NCI-H1930 (cell line): ENCODE data around the gene FBXO8.

ENCODE experiments used
- DNase-seq, 2 experiments: peaks; one replicate each; lab custom pipeline; 2025; lab: John Stamatoyannopoulos, UW

FBXO8 gene

DNA sequence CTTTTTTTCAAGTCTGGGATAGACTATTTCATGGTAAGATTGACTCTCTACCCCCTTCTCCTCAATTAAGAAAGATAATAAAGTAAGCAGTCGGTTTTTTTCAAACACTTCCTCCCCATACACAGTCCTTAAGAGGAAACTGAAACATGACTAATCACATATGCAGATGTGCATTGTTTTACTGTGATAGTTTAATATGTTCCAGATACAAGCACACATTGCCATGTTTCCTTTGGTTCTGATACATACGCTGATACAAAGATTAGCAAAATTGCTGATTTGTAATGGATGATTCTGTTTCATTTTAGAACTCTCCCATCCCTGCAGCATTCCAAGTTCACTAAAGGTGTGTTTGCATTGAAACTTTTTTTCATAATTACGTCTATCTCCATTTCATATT lies 76.1 kb downstream of the FBXO8 start:
- DNase-seq = no peak

DNA sequence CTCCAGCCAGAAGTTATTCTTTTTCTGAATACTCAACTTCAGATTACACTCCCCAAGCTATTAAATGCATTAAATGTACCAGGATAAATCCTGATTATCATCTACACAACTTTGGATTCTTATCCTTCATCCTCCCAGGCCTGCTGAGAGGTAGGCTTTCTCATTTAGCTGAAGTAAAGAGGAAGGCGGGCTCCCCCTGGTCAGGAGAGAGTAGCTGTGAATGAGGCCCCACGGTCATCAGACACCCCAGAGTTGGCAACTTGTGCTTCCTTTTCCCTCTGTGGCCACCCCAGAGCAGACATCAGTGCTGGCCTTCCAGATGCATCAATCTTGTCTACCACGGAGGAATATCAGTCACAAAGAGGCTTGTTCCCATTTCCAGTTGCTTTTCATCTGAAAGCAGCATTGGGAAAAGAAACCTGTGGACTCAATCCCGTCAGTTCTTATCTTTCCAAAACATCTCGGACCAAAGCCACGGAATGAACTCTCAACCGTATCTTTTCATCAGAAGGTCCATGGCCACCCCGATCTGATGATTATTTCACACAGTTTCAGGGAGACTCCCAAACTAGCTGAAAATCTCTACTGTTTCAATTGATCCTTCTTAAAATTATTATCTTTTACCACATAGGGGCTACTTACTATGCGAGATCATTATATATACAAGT lies 79.2 kb downstream of the FBXO8 start:
- DNase-seq = no peak

DNA sequence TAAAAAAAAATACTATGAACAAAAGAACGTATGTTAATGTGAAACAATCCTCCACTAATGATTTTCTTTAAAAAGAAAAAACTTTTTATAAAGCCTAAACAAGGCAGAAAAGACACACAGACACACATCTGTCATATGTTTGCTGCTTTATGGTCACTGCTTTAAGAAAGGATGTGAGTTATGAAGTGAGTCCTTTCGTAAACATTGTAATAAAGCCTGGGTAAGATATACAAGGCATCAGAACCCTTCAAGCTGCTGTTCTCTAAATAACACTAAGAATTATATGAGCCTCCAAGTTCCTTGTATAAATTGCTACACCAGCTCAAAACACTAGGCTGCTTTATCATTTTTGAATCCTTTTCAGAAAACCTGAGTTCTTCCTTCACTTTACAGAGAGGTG lies 81.6 kb downstream of the FBXO8 start:
- no peak for DNase-seq

DNA sequence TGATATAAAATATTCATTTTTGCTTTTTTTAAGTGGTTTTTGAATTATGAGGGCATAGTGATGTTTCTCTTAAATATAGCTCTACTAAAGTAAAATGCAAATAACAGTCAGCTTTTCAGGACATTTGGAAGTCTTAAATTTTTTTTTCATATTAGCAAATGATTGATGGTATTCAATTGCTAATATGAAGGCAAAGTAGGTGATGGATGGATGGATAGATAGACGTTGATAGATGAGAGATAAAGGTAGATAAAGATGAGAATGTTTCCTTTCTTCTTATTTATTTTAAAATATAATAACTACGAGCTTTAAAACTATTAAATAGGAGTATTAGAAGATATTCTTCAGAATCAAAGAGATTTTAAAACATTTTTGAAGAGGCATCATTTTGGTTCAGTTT lies 83.7 kb downstream of the FBXO8 start:
- DNase-seq = no peak

DNA sequence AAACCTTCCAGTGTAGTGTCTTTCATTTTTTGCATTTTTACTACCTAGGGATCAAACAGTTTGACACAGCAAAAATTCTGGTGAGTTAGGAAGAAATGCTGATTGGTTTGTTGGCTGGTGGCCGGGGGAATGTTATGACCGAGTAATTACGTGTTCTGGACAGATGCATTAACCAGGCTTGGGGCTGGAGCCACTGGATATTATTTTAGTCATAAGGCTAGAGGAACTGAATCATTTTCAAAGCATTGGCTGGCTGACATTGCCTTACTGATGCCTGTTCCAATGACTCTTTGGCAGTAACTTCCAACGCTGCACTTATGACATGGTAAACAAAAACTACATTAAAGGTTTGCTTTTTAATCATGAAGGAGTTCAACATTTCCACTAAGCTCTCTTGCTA lies 84.6 kb downstream of the FBXO8 start:
- no peak for DNase-seq

DNA sequence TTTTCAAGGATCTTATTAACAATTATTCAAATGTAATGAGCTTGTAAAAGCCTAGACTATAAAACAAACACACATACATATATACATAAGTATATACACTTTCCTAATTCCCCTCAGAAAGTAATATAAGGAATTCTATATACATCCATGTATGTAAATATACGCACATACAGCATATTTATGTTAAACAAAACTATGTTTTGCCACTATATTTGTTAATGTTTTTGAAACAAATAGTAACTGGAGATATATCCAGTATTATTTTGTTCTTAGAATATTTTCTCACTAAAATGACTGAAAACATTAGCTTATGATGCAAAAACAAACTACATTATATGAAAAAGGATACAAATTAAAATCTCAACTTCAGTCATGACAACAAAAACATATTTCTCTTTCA lies 85.1 kb downstream of the FBXO8 start:
- DNase-seq = no peak

DNA sequence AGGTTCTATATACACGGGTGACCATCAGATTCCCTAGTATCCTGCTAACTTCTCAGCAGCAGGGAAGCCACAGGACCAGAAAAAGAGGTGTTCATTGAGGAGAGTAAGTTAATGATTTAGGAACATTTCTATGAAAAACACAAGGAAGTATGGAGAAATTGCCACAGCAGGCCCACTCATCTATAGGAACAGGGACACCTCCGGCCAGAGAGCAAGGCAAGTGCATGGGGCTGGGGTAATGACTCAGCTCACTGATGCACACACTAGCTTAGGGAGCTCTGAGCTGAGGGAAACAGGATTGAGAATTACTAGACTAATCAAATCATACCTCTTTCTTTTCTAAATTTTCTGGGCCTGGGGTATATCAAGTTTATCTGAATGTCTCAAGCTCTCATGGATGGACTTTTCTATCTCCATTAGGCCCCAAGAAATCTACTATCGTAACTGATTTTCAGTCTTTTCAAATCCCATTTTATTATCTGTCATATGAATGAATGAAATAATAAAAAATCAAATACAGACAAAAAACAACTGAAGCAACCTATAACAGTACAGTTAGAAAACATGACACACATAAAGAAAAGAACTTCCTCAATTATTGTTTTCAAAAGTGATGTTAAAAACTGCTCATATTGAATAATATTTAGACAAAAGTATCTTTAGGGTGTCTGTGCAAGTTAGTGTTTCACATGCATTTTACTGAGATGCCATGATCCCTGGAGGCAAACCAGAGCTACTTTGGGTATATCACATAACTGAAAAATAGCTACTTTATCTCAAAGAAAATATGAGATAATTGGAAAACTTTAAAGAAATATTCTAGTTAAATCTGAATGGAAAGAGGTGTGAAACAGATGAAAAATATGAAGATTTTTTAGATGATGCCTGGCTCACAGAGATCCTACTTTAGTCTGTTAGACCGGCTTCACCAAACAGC lies 89.8 kb downstream of the FBXO8 start:
- DNase-seq = no peak

DNA sequence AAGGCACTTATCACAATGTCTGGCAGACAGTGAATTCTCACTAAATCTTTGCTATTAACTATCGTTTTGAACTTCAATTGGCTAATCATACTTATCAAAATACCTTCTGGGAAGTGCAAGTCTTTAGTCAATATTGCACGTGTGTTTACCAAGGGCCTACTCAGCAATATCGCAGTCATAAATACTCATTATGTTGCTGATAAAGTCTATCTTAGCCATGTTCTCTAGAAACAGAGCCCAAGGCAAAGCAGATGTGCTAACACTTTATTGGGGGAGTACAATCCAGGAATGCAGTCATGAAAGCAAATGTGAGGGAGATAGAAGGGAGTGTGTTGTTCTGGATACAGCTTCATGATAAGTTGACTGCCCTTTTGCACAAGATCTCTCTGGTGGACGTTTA lies 90.5 kb downstream of the FBXO8 start:
- no peak for DNase-seq

DNA sequence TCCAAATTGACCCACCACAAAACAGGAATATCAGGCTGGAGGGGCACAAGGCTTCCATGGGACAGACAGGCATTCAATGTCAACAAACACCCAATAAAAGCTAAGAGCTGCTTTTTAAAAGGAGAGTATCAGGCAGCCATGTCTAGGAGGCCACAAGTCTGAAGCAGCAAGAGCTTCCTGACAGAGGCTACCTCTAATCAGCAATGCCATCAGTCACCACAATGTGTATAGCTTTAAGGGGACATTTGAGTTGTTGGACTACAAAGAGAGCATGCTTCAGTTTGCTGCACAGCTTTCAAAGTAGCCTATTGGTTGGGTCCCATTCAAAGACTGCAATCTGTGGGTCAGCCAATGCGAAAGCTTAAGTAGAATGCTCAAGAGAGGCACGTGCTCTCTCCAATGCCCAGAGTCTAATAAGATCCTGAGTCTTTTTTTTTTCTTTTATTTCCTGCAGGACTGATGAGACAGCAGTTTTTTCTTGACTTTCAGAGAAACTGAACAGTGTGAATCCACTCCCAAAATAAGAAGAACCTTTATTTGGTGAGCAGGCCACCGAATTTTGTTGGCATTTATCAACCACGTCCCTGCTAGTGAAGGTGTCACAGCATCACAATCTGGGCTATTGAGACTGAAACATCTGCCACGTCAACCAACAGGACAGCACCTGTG lies 92.5 kb downstream of the FBXO8 start:
- no peak for DNase-seq

DNA sequence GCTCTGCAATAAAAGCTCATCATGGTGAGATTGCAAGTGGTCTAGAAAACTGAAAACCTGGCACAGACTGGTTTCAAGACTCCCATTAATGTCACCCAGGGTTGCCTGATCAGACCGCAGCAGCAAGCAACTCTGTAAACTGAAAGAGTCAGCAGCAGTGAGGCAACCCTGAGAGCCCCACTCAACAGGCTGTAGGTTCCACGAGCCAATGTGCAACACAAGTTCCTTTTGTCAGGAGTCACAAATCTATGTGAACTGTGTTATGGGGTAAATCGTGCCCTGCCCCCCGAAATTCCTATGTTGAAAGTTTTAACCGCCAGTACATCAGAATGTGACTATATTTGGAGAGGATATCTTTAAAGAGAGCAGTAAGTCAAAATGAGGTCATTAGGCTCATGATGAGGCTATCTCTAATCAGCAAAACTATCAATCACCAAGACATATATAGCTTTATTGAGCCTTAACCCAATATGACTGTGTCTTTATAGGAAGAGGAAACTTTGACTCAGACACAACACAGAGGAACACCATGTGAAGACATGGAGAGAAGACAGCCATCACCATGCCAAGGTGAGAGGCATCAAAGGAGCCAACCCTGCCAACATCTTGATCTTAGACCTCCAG lies 94.0 kb downstream of the FBXO8 start:
- DNase-seq = no peak
